HG03108 (cell line): ENCODE results near the gene NRTN.
"Not testable (repeated sequence)": the region's sequence is repeated elsewhere in the genome, so short reads cannot be mapped to it uniquely, and the experiment has no call there.

ENCODE experiments used
- ATAC-seq: cut with Tn5 transposase; IDR thresholded peaks from one replicate; pipeline ENCODE4 v1.9.1; 2021; ENCODE audit warnings: moderate library complexity; ENCODE audit not compliant: unreplicated experiment

Gene NRTN, protein sequence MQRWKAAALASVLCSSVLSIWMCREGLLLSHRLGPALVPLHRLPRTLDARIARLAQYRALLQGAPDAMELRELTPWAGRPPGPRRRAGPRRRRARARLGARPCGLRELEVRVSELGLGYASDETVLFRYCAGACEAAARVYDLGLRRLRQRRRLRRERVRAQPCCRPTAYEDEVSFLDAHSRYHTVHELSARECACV

DNA sequence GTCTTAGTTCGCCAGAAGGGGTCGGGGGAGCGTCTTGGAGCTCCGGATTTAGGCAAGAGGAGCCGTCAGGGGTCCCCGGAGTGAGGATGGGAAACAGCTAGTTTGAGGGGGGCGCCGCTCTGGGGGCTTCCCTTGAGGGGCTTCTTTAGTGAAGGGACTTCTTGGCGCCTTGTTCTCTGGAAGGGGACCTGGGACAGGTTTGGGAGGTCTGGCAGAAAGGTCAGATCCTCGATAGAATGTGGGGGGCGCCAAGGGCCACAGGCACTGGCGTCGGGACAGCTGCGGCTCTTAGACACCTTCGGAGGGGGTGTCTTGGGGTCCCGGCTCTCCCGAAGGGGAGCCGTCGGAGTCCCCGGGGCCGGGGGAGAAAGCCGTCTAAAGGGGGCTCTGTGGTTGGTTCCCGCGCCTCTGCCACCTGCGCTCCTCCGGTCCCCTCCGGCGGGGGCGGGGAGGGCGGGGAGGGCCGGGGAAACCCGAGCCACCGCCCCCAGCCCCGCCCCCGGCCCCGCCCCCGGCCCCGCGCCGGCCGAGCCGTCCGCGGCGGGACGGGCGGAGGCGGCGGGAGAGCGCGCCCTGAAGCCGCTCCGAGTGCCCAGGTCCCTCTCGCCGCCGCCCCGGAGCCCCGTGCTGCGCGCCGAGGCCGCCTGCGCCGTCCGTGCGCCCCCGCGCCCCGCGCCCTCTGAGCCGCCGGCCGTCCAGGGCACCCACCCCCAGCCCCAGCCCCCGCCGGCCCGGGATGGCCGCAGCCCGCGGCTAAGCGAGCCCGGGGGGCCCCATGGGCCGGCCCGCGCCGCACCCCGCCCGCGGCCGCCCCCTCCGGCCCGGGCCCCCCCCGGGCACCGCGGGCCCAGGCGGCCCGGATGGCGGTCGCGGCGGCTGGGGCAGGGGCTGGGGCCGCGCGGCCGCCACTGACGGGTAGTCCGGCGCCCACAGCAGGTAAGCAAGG lies at the start of gene NRTN:
Gene NRTN (plus strand): TSS at position 552 of the 946 bp plus-strand sequence. CDS start 19,099 bp downstream, outside the sequence.
- no peak for ATAC-seq

DNA sequence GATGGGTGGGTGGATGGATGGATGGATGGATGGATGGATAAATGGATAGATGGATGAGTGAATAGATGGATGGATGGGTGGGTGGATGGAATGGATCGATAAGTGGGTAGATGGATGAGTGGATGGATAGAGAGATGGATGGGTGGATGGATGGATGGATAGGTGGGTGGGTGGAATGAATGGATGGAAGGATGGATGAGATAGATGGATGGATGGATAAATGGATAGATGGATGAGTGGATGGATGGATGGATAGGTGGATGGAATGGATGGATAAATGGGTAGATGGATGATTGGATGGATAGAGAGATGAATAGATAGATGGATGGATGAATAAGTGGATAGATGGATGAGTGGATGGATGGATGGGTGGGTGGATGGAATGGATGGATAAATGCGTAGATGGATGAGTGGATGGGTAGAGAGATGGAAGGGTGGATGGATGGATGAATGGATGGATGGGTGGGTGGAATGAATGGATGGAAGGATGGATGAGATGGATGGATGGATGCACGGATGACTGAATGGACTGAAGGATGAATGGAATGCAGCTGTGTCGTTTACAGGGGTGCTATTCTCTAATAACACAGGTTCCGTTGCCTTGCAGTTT lies 42.2 kb upstream of the NRTN start:
- ATAC-seq = no peak

DNA sequence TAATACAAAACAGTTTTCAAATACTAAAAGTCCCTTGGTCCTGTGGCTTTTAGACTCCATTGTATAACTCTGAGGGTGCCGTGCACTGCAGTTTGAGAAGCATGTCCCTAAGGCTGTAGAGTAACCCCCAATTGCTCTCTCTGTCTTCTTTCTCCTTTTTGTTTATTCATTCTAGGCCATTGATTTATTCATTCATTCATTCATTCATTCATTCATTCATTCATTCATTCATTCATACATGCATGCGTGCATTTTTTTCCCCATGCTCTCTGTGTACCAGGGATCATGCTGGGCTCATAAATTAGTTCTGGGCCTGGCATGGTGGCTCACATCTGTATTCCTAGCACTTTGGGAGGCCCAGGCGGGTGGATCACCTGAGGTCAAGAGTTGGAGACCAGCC lies 39.6 kb upstream of the NRTN start:
- ATAC-seq = no peak

DNA sequence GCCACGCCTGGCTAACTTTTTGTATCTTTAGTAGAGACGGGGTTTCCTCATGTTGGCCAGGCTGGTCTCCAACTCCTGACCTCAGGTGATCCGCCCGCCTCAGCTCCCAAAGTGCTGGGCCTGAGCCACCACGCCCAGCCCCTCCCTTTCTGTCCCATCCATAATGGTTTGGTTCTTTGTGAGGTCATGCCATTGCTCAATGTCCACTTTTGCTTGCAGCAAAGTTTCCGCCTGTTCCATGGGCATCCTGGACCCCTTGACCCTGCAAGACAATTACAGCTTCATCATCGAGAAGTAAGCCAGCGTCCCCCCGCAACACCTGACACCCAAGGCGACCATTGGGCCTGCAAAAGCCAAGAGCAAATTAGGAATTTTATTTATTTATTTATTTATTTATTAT lies 36.9 kb upstream of the NRTN start:
- ATAC-seq = no peak

DNA sequence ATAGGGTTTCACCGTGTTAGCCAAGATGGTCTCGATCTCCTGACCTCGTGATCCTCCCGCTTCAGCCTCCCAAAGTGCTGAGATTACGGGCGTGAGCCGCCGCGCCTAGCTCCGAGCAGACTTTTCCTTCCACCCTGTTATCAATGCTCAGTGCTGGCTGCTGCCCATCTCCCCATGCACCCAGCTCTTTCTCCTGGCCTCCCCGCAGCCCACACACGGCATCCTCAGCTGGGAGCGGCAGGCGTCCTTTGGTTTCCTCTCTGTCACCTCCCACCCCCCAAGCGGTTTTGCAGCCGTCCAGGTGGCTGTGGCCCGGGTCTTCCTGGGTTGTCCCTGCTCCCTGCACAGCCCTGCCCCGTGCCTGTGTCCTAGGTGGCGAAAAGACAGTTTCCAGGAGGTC lies 32.5 kb upstream of the NRTN start:
- ATAC-seq = no peak

DNA sequence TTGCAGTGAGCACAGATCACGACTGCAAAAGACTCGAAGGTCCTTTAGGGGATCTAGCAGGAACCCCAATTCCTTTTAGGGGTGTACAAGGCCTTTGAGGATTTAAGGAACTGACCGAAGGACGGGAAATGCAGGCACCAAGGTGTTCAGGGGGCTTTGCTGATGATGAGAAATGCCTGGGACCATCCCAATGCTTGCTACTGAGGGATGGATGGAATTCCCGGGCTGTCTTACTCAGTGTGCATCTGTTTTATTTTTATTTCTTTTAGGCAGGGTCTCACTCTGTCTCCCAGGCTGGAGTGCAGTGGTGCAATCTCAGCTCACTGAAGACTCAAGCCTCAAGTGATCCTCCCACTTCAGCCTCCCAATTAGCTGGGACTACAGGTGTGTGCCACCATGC lies 31.6 kb upstream of the NRTN start:
- no peak for ATAC-seq

DNA sequence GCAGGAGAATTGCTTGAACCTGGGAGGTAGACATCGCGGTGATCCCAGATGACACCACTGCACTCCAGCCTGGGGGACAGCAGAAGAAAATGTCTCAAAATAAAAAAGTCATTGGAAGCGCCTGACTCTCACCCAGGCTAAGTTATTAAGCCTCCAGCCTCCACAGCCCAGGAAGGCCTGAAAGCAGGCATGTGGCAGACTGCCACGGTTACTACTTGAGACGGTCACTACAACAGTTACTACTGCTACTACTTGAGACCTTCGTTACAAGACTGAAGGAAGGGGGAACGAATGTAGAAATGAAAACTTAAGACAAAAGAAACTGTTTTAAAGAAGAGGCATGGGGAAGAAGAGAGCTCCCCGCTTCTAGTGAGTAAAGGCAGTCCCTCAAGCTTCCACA lies 29.9 kb upstream of the NRTN start:
- no peak for ATAC-seq

DNA sequence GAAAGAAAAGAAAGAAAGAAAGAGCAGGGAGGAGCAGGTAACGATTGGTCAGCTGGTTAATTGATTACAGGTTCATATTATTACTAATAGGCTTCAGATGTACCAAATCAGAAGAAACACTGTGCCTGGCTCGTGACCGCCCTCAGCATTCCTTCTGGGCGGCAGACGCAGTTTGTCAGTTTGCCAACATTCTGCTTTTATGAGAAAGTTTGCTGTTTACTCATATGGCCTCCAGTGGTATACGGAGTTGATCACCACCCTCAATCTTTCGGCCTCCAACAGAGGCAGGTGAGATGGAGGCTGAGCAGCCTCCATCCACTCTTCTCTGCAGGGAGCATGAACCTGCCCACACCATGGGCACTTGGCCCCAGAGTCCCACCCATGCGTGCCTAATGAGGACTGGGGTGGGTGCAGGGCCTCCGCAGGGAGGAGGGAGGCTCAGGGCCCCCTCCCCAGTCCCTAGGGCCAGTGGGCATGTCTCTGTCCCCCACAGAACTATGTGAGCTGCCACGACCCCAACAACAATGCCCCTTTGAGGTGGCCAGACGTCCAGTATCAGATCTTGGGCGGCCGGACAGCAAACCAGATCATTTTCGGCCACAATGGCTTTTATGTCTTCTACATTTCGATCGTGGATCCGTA lies 29.1 kb upstream of the NRTN start:
- no peak for ATAC-seq

DNA sequence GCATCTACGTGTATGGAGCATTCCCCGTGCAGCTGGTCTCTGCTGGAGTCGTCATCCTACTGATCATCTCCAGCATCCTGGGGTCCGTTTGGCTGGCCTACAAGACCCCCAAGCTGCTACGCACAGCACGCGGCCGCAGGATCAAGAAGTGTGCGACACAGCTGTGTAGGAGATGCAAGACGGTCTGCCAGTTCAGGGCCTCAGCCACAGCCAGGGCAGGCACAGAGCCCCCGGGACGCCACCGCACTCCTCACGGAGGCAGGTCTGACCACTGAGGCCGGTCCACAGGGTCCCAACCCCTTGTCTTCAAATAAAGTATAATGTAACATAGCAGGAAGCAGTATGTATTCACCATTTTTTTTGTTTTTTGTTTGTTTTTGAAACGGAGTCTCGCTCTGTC lies 26.5 kb upstream of the NRTN start:
- ATAC-seq = no peak

DNA sequence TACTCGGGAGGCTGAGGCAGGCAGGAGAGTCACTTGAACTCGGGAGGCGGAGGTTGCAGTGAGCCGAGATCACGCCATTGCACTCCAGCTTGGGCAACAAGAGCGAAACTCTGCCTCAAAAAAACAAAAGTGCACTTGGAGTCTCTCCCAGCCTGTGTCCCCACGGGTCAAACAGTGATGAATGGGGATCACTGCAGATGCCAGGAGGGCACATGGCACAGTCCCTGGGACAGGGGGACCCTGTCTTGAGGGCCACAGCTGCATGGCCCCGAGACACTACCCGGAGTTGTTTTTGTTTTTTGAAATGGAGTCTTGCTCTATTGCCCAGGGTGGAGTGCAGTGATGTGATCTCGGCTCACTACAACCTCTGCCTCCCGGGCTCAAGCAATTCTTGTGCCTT lies 24.0 kb upstream of the NRTN start:
- not testable (repeated sequence) for ATAC-seq

DNA sequence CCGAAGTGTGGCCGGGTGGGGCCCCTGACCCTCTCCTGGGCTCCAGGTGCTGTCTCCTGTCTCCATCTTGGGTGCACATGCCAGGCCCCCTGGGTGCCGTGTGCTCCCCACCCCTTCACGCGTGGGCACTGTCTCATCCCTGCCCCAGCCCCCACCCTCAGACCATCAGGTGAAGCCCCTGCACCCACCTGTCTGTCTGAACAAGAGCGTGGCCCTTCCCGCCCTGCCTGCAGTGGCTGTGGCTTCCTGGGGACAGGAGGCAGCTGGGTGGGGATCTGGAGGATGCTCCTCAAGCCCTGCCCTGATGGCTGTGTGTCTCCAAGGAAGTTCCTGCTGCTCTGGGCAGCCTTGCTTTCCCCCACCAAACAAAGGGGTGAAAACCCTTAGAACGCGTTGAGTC lies 22.5 kb upstream of the NRTN start:
- no peak for ATAC-seq

DNA sequence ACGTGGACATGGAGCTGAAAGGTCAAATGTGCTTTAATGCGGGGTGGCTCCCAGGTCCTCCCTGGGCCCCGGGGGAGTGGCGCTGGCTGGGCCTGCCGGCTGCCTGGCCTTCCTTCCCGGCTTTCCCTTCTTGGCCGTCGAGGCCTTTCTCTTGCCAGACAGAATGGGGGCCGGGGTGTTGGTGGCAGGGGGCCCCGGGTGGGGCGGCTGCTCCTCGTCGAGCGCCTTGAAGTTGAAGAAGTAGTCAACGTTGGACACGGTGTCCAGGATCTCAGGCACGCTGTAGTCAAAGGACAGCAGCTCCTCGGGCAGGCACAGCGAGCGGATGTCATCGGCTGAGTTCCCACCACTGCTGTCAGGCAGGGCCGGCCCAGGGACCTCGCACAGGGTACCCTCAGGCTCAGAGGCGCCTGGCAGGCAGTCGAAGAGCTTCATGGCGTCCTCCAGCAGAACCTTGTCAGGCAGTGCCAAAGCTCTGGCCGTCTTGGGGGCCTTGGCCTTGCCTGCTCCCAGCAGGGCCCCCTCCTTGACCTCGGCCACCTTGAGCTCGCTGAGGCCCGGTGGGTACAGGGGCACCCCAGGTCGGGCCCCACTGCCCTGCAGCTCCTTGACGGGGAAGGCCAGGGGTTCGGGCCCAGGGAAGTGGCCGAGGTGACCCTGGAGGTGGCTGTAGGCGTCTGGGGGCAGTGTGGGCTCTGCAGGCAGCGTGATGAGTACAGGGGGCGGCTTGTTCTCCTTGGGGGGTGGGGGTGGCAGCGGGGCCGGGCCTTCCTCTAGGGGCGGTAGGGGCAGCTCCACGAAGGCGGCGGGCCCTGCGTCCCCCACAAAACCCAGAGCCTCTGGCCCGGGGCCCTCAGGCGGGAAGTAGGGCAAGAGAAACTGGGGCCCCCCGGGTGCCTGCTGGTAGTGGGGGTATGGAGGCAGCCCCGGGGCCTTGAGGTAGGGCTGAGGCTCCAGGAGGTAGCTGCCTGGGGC lies 21.6 kb upstream of the NRTN start:
- no peak for ATAC-seq

DNA sequence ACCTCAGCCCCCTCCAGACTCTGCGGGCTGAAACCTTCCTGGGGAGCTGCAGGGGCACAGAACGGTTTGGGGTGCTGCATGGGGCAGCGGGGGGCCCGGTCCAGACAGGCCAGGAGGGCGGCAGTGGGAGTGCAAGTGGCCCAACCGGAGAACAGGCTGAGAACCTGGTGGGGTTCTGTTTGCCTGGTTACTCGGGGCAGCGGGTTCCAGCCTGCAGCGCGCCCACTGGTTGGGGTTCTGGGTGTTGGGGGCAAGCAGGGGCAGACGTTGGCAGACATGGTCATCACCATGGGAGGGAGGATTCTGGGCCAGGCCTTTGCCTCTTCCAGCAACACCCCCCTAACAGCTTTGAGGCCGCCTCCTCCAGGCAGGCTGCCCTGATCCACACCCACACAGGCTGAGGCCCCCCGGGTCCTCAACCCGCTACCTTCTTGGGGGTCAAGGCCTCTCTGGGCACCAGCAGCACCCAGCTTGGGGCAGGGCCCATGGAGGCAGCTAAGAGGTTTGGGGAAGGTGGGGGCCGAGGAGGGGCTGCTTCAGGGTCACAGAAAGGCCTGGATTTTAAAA lies 20.2 kb upstream of the NRTN start, which contains the start of gene PRR22:
Gene PRR22 (minus strand): TSS at position 166 of the 567 bp plus-strand sequence. CDS start 86 bp downstream, at position 80.
- no peak for ATAC-seq

DNA sequence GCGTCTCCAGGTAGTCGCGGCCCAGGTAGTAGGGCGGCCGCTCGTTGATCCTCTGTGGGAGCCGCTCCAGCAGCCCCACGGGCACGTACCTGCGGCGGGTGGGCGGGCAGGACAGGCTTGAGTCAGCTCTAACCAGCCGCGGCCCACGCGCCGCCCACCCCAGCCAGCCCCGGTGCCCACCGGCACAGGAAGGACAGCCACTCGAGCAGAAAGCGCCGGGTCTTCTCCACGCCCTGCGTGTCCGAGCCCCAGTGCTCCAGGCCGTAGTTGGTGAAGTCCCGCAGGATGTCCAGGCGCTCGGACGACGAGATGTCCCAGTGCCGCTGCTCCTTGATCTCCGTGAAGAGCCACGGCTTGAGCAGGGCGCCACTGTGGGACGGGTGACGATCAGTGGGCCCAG lies 19.4 kb upstream of the NRTN start:
- no peak for ATAC-seq

DNA sequence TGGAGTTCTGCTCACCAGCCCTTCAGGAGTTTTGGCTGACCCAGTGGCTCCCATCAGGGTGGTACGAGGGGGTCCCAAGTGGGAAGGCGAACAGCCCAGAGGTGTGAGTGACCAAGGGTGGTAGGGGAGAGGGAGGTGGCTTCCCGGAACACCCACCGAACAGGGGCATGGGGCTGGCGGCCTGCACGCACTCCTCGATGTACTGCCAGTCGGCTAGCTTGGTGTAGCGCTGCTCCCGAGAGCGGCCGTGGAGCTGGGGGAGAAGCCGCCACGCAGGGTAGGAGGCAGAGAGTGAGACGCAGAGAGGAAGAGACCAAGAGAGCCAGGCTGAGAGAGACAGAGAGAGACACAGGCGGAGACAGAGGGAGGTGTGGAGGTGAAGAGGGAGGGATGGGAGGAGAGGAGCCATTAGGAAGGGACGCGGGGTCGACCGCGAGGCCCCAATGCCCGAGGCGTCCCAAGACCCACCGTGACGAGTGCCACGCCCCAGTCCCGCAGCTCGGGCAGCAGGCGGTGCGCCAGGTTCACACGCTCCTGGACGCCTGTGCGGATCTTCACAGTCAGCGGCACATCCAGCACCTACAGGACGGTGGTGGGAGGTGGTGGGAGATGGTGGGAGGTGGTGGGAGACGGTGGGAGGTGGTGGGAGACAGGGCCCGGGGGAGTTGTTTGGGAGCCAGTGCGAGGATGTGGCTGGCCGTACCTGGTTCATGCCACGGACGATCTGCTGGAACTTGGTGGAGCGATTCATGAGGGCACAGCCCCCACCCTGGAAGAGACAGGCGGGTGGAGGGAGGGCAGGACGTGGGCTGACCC lies 18.1 kb upstream of the NRTN start:
- no peak for ATAC-seq

DNA sequence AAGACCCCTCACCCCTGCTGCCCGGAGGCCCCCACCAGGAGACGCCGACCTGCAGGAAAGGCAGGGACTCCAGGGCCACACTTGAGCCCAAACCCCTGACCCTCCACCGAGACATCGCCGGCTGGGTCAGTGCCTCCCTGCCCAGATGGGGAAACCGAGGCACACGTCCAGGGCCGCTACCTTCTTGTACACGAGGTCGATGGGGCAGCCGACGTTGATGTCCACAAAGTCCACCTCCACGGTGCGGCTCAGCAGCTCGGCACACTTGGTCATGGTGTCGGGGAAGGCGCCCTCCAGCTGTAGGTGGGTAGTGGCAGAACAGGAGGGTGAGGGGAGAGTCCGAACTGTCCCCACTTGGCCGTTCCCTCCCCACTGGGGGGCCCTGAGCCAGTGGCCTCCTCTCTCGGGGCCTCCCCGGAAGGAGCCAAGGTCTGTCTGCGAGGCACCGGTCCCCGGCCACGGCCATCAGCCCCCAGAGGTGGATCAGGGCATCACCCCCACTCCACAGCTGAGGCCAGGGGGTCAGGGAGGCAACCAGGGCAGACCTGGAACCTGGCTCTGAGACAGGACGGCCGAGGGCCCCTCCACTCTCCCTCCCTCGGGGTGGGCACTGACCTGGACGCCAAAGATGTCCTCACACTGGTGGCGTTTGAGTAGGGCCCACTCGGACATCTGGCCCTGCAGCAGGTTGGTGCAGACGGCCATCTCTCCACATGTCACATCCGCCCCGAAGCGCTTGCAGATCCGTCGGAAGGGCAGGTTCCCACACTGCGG lies 17.3 kb upstream of the NRTN start:
- ATAC-seq = no peak

DNA sequence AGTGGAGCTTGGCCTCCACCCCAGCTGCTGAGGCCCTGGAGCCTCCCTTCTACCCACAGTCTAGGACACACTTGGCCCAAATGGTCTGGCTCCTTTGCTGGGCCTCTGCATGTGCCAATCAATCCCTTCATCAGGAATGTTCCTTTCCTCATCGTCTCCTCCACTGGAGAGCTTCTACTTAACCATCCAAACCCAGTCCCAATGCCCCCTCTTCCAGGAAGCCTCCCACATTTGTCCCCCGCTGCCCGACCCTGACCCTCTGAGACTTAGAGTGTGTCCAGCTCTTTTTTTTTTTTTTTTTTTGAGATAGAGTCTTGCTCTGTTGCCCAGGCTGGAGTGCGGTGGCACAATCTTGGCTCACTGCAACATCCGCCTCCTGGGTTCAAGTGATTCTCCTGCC lies 16.4 kb upstream of the NRTN start:
- ATAC-seq = no peak

DNA sequence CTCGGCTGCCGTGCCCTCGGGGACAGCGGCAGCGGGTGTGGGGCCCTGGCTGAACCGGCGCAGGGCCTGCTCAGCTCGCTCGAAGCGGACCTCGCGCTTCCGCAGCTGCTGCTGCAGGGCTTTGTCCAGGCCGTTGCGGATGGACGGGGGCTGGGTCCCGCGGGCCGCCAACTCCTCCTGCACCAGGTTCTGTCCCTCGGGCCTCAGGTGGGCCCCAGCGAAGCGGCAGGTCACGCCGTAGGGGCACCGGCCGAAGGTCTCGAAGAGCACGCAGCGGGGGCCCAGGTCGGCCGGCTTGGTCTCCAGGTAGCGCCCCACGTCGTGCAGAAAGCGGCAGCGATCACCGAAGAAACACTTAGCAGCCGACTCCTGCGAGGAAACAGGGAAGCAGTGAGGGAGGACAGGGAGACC lies 15.5 kb upstream of the NRTN start:
- ATAC-seq = no peak
